22Rv1 (cell line): ENCODE measurements around the gene S1PR1.

Experiments used
- ZFX ChIP-seq: fragments of 450-650 bp; IDR thresholded peaks from 2 replicates; pipeline ENCODE4 v1.6.1; 2017; ENCODE audit warnings: antibody characterized with exemption, borderline replicate concordance
- TF ChIP-seq, protein P1 (sequence below): fragments of 450-650 bp; IDR thresholded peaks from 2 replicates; pipeline ENCODE4 v1.5.1; 2017; ENCODE audit warnings: mild to moderate bottlenecking

DNA sequence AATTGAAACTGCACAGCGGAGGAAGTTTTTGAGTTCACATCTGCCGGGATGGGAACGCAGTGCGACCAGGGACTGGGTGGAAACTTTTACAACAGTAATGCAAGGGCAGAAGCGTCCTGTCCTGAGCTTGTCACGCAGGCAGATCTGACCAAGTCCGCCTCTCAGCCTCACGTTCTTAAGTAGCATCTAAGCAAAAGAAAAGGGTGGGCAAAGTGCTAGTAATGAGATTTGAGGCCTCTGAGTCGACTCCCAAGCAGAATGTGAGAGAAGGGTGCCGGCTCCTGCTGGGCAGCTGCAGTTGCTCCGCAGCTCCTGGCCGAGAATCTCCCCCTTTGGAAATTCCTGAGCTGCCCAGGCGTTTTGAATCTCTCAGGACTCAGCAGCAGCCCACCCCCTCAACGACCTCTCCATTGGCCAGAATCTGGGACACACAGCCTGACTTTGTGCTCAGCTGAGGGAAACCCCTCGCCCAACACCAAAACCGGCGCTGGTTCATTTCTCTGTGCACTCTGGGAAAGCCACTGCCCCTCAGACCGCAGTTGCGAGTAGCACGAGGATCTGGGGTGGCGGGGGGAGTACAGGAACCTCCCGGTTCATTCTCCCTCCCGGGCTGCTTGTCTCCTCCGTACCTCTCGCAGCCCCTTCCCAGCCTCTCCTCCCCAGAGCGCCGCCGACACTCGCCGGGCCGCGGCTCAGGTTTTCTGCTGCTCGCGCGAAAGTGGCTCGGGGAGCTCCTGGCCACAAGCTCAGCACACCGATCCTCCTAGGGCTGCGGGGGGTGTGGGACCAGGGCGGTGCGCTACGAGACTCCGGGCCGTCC lies 913 bp upstream of the S1PR1 start:
- TF ChIP-seq, protein P1, sequence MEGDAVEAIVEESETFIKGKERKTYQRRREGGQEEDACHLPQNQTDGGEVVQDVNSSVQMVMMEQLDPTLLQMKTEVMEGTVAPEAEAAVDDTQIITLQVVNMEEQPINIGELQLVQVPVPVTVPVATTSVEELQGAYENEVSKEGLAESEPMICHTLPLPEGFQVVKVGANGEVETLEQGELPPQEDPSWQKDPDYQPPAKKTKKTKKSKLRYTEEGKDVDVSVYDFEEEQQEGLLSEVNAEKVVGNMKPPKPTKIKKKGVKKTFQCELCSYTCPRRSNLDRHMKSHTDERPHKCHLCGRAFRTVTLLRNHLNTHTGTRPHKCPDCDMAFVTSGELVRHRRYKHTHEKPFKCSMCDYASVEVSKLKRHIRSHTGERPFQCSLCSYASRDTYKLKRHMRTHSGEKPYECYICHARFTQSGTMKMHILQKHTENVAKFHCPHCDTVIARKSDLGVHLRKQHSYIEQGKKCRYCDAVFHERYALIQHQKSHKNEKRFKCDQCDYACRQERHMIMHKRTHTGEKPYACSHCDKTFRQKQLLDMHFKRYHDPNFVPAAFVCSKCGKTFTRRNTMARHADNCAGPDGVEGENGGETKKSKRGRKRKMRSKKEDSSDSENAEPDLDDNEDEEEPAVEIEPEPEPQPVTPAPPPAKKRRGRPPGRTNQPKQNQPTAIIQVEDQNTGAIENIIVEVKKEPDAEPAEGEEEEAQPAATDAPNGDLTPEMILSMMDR: no peak
- no peak for TF ChIP-seq ZFX
